GM21717 (cell line): ENCODE results near the gene CAMTA1.

Experiments used
- ATAC-seq: cut with Tn5 transposase; IDR thresholded peaks from one replicate; pipeline ENCODE4 v1.9.1; 2021; ENCODE audit warnings: mild to moderate bottlenecking, moderate library complexity; ENCODE audit not compliant: unreplicated experiment

CAMTA1 gene

DNA sequence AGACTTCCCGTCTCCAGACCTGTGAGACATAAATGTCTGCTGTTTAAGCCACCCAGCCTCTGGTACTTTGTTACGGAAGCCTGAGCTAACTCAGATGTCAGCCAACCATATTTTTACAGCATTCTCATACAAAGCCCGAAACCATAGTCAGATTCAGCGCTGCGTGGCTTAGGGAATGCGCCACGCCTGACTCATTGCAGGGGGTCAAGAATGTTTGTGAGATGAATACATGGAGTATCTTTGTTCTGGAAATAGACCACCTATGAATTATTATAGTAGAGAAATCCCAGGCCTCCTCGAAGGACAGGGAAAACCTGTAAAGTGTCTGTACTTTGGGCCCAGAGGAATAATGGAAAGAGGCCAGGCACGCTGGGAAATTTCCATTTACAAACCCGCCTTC lies 434.8 kb downstream of the CAMTA1 start:
- no peak for ATAC-seq

DNA sequence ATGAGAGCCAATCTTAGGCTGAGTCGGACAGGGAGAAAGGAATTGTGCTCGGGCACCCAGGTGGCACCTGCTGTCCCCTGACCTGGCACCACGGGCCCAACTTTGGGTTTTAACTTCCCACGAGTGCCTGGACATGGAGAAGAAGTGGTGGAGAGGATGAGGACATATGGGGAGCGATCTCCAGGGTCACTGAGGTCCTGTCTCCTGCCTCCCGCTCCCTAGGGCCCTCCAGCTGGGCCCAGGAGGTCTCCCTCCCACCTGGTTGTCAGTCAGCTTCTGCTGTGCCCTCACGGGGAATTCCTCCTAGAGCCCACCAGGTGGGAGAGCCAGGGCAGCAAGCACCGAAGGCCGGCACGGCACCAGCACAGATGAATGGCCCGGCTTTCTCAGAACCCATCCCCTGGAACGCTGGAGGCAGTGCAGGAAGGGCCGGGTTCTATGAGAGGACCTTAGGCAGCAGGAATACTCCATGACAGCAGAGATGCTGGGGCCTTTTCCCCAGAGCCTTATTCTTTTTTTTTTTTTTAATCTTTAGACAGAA lies 435.5 kb downstream of the CAMTA1 start:
- ATAC-seq, result no peak

DNA sequence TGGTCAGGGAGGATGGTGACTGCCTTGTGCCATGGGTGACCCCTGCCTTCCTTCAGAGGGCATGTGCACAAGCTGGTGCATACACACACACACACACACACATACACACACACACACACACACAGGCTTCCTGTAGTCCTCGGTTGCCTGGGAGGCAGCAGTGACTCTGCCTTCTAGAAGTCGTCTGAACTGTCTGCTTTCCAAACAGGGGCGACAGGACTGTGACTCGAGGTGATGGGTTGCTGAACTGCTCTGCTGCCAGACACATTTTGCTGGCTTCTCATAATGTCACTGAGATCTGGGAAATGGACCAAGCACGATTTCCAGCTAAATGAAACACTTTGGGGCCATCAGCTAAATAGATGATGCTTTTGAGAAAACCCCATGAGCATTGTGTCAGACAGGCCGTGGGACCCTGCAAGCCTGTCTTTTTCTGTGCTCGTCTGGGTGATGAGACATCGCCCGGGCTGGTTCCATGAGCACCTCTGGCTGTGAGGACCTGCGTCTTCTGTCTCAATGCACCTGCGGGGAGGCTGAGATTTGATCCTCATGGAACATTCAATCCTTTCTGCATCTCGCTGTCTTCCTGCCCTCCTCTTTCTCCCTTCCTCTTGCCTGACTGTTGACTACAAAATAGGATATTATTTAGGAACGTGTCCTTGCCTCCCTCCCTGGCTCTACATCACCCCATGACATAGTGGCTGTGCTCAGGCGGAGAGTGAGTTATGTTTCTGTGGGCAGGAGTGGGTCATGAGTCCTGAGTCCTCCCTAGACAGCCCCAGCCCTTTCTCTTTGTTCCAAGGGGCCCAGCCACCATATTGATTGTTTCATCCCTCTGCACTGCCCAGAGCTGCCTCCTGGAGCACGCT lies 436.8 kb downstream of the CAMTA1 start:
- ATAC-seq, result no peak

DNA sequence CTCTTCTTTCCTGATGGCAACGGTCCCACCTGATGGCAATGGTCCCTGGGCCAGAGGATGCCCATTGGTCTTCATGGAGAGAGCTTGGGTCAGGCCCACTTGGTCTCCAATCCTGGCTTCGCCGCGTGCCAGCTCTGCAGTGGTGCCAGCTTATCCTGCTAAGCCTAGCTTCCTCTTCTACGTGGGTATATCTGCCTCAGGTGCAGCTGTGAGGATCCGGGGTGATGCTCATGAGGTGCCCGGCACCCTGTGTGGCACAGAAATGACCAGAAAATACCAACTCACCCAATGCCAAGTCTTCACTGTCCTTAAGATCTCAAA lies 437.4 kb downstream of the CAMTA1 start:
- no peak for ATAC-seq

DNA sequence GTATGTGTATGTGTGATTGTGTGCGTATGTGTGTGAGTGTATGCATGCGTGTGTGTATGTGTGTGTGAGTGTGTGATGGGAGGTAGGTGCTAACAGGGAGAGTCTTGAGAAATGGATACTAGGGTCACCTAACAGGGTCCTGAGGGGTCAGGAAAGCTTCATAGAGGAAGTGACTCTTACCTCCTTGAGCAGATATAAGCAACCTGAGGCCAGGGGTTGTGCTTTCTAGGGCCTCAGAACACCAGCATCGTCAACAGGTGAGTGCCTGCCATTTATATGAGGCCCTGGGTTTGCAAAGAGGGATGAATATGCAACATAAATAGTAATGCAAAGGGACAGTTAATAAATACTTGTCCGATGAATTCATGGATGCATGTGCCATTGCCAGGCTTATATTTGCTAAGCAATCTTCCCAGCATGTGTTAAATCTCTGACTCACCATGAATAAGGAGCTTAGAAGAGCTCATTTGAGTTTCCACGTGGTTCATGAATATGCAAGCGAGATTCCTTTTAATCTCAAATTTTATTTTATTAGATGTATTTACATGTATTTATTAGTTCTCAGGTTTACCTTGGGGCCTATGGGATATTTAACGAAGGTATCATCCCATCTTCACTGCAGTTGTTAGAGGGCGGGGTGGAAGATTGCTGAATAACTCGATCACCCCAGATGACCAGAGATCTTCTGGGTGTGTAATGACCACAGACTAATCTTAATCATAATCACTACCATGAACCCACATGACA lies 438.3 kb downstream of the CAMTA1 start:
- no peak for ATAC-seq

DNA sequence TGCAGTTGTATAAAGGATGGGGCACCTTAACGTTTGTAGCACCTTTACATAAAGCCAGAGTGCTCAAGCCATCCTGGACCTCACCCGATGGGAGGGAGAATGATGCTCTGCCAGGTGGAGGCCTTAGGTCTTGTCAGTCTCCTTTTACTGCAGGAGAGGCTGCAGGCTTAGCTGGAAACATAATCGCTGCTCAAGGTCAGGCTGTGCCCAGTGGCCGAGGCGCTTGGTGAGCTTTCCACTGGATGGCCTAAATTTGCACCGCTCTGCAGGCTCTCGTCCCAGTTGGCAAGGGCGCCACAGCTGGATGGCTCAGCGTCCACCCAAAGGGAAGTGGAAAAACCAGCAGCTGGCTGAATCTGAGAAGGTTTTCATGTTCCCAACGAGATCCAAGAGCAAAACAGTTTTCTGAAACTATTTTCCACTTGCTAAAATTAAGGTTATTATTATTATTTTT lies 438.9 kb downstream of the CAMTA1 start:
- ATAC-seq, result no peak

DNA sequence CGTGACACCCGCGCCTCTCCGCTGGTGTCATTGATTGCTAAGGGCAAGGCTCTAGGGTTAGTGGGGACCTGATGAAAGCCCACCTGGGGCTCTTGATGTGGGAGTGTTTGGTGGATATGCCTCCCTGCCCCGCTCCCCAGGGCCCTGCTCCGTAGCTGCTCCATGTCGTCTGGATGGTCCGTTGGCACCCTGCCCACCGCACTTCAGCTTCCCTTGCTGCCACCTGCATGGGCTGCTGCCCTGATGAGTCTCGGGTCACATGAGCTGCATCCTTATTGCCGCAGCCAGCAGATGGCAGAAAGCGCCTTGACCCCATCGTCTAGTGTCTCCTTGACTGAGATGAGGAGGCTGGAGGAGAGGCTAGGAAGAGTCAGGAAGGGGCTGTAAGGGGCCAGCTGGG lies 439.4 kb downstream of the CAMTA1 start:
- ATAC-seq, result no peak

DNA sequence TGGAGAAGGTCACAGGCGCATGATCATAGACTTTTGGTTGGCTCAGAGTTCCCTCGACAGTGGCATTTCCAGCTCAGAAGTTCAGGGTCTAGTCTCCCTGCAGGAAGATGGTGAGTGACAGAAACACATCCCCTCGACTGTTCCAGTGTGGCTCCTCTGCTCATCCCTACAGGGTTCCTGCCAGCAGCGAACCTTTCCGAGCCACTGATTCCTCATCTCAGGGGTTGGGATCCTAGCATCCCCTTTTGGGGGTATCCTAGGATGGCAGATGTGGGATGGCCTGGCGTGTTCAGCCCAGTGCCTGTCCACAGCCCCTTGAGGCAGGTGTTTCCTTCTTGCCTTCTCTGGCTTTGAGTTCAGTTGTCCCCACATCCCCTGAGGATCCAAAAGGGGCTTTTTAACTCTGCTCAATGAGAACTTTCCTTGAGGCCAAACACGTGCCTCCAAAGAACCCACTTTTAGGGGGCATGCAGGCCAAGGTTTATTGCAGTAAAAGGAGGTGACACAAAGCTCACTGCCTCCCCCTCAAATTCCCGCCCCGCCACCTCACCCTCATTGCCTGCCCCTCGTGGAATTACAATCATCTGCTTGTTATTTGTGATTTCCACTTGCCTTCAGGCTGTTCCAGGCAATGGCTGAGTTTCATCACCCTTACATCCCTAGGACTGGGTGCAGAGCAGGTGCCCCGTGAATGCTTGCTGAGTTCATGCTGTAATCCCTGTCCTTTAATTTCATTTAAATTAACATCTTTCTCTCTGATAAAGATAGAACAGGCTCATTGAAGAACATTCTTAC lies 440.7 kb downstream of the CAMTA1 start:
- no peak for ATAC-seq

DNA sequence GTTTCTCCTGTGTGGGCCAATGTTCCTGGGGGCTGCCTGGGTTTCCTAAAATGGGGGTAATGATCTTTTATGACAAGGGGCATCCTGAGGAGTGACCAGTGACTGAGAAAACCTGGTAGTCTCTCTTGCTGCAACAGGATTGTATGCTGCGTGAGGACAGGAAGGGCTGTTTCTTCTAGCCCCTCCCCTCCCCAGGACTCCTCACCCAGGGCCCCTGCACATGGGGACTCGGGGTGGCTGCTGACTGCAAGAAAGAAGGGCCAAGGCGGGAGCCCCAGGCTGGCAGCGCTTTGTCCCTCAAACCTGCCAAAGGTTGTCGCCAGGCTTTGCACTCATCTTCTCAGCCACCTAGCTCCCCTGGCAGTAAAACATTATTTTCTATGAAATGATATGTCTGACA lies 442.4 kb downstream of the CAMTA1 start:
- no peak for ATAC-seq

DNA sequence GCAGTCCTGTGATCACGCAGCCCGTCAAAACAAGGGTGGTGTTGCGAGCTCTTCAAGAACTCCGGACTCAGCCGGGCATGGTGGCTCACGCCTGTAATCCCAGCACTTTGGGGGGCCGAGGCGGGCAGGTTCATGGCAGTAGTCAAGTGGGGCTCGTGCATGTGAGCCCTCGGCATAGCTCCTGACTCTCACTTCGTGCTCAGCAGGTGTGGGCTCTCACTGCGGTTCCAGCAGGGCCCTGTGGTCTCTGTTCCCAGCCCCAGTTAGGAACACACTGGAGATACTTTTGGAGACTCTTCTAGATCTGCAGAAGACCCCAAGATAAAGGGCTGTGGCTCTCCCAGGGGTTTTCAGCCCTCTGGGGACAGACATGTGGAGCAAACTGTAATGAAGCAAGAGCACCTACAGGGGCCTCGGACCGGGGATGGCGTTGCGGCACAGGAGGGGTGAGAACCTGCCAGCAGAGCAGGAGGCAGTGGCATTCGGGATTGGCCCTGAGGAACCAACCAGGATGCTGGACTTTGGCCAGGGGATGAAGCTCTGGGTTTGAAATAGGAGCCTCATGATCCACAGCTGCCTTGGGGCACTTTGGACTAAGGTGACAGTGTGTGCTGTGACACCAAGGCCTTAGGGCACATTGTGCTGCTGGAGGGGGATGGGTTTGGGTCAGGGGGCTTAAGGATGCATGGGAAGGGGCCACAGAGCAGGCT lies 443.2 kb downstream of the CAMTA1 start:
- ATAC-seq, result no peak

DNA sequence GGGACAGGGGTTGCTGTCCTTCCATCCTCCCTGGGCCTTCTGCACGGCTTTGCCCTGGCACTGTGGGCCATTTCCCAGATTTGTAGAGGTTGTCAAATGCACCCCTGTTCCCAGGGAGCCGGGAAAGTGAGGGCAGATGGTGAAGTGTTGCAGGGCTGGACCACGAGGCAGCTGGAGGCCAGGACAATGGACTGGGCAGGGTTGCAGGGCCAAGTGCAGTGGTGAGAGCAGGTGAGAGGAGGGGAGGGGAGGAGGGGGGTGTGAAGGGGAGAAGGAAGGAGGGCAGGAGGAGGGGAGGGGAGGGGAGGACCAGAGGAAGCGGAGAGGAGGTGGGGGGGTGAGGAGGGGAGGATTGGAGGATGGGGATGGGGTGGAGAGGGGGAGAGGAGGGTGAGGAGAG lies 443.9 kb downstream of the CAMTA1 start:
- no peak for ATAC-seq

DNA sequence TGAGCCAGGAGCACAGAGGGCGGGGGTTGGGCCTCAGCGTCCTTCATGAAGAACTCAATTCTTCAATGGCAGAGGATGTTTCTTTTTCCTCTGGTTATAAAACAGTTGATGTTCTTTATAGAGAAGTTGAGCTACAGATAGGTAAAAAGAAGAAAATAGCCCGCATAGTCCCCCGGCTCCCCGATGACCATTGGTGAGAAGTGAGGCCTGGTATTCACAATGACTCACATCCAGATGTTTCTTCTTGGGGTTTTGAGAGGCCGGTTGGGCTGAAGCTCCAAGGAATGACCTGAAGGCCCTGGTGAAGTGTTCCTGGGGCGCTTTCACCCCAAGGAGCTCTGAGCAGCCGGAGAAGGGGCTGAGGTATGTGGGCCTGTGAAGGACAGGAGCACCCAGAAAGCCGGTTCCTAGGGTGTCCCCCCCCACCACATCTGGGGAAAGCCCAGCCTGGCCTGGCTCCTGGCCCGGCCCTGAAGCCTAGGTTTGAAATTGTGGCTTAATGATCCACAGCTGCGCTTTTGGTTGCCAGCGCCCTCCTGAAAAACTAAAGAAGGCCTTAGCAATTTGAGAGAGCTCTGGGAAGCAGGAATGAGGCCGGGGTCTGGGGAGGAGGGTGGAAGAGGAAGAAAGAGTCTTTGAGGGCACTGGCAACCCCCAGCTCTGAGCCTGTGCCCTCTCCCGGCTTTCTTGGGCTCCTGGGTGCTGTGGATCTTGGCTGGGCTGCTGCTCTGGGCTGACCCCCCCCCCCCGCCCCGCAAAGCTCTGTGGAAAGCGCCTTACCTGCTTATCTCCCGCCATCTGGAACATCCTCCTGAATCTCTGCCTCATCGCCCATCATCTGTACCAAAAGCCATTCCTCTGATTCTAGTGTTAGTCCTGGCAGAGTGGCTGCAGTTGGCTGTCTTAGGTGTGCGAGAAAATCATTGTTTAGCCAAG lies 444.7 kb downstream of the CAMTA1 start:
- ATAC-seq, result no peak

DNA sequence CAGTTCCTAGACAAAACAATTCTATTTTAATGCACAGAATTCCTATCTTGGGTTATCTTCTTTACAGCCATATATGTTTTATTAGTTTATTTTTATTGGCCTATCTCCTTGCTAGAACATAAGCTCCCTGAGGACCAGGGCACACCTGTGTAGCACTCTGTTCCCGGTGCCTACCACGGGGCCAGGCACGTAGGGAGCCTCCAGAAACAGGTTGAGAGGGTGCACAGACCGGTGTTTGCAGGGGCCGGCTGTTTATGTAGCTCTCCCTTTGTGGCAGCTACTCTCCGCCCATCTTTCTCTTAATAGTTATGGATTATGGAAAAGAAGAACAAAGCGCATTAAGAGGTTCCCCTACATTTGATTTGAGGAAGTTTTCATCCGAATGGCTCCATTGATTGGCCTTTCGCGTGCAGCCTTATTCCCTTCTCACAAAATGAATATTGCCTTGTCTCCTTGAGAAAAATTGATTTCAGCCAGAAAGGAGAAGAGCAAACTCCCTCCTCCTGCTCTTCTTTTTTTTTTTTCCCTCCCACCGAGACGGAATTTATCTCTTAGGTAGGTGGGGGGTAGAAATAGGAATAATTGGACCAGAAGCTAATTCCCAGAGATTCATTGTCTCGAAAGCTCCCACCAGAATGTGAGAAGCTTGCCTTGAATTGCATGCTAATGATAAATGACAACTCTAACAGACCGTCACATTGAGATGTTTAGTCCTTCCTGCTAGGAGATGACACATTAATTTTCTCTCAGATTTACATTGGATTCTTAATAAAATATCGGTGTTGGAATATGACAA lies 447.4 kb downstream of the CAMTA1 start:
- no peak for ATAC-seq

DNA sequence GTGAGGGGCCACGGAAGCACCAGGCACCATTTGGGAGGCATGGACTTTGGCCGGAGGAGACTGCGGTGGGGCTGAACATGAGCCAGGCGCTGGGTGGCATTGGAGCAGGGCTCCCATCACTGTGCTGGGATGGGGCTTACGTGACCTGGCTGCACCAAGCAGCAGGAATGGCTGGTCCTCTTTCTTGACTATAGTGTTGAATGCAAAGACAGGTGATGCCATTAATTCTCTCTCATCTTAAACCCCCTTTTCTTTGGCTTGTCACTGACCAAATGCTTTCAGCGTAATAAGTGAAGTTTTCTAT lies 447.9 kb downstream of the CAMTA1 start:
- no peak for ATAC-seq

DNA sequence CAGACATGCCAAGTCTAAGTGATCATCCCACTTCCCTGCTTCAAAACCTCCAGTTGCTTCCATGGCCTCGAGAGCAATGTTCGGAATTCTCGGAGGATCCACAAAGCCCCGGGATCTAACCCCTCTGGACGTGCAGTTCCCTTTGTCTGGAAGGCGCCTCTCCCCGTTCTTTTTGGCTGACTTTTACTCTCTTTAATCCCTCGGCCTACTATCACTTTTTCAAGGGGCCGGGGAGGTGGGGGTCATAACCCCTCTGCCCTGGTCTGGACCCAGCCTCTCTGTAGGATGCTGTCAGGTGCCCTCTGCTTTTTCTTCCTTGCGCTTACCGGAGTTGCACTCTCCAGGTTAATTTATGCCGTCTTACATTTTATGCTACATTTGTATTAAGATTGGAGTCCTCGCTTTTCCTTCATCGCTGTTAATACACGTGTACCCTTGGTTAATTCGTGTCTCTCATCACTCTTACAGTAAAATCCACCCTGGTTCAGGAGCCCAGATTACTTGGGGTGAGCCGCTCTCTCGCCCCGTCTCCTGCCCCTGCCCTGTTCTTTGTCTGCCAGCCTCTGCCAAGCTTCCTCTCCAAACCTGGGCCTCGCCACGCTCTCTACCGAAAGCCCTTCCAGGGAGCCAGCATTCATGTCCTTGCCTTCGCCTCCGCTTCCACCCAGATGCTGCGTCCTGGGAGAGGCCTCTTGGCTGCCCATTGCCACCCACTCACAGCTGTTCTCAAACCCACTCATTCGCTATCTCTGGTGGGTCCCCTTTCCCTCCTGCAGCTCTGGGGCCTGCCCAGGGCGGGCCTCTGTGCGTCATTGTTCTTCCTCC lies 448.6 kb downstream of the CAMTA1 start:
- no peak for ATAC-seq

DNA sequence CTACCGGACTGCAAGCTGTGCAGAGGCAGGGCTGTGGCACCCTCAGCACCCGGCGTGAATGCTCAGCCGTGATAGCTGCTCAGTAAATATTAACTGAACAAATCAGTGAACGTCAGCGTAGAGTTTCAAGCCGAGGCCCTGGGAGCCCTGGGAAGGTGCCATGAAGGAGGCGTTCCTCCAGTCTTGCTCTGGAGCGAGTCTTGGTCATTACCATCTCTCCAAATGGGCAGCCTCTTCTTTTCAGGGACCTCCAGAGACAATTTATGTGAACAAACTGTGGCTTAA lies 449.2 kb downstream of the CAMTA1 start:
- ATAC-seq, result no peak

DNA sequence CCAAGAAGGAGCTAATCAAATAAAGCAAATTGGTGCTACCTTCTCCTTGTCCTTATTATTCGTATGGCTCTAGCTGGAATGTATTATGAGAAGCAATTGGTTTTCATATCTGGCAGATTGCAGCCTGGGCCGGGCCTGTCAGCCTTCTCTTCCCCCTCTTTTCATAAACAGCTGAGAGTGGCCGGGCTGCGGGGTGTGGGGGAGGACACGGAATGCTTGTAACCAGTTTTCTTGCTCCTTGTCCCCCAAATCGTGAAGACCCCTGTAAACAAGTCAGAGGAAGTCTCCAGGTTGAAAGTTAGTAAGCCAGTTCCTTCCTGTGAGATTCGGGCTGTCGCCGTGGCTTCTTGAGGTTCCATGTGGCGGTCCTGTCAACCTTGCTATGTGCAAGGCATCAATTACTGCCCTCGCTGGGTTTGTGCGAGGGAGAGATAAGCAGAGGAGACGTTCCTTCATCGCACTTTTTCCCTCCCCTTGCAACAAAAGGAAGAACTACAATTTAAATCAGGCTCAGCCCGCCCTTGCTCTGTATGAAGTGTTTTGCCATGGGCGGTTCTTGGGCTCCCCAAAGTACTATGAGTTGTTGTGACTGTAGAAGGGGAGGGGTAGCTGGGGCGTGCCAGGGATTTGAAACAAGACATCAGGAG lies 450.7 kb downstream of the CAMTA1 start:
- ATAC-seq, result no peak
